SK-N-SH treated with all-trans-retinoic acid at 6 μM for 48 hours (cell line): ENCODE measurements around the gene MCTP2.
"Not testable (repeated sequence)": the region's sequence is repeated elsewhere in the genome, so short reads cannot be mapped to it uniquely, and the experiment has no call there.

ENCODE experiments used
- ATAC-seq: fragments of 200-7000 bp; cut with Tn5 transposase; 3 replicates; pipeline ENCODE4 v1.9.1; 2020; ENCODE audit warnings: mild to moderate bottlenecking, moderate library complexity
- BACH2 ChIP-seq: fragments of 250-450 bp; sonication (Bioruptor Pico); IDR thresholded peaks from 2 replicates; pipeline ENCODE4 v1.9.0; 2021; ENCODE audit warnings: mild to moderate bottlenecking, borderline replicate concordance
- CREB5 ChIP-seq: fragments of 250-450 bp; sonication (Bioruptor Pico); IDR thresholded peaks from 2 replicates; pipeline ENCODE4 v1.5.1; 2020; ENCODE audit warnings: low read depth, mild to moderate bottlenecking, moderate library complexity
- CSDC2 ChIP-seq: fragments of 250-450 bp; sonication (Bioruptor Pico); IDR thresholded peaks from 2 replicates; pipeline ENCODE4 v1.5.0; 2020; ENCODE audit warnings: mild to moderate bottlenecking, moderate library complexity
- CSRNP3 ChIP-seq: fragments of 250-450 bp; sonication (Bioruptor Pico); IDR thresholded peaks from 2 replicates; pipeline ENCODE4 v1.5.1; 2021; ENCODE audit warnings: mild to moderate bottlenecking, moderate library complexity
- ESRRG ChIP-seq: fragments of 250-450 bp; sonication (Bioruptor Pico); IDR thresholded peaks from 2 replicates; pipeline ENCODE4 v1.6.1; 2021; ENCODE audit warnings: mild to moderate bottlenecking
- GLIS3 ChIP-seq: fragments of 250-450 bp; sonication (Bioruptor Pico); IDR thresholded peaks from 2 replicates; pipeline ENCODE4 v1.5.0; 2020; ENCODE audit warnings: mild to moderate bottlenecking, moderate library complexity
- ISL1 ChIP-seq: fragments of 250-450 bp; sonication (Bioruptor Pico); IDR thresholded peaks from 2 replicates; pipeline ENCODE4 v2.1.2; 2022; ENCODE audit warnings: mild to moderate bottlenecking, moderate library complexity
- OSR1 ChIP-seq: fragments of 250-450 bp; sonication (Bioruptor Pico); IDR thresholded peaks from 2 replicates; pipeline ENCODE4 v1.8.0; 2022; ENCODE audit warnings: moderate library complexity, mild to moderate bottlenecking, inconsistent platforms
- PATZ1 ChIP-seq: fragments of 250-450 bp; sonication (Bioruptor Pico); IDR thresholded peaks from 2 replicates; pipeline ENCODE4 v1.8.0; 2020; ENCODE audit warnings: mild to moderate bottlenecking, moderate library complexity, borderline replicate concordance
- PPARA ChIP-seq: fragments of 250-450 bp; sonication (Bioruptor Pico); IDR thresholded peaks from 2 replicates; pipeline ENCODE4 v1.5.0; 2020; ENCODE audit warnings: mild to moderate bottlenecking, borderline replicate concordance
- RARB ChIP-seq: fragments of 250-450 bp; sonication (Bioruptor Pico); IDR thresholded peaks from 2 replicates; pipeline ENCODE4 v1.8.0; 2021; ENCODE audit warnings: mild to moderate bottlenecking, moderate library complexity
- SNAI2 ChIP-seq: fragments of 250-450 bp; sonication (Bioruptor Pico); IDR thresholded peaks from 2 replicates; pipeline ENCODE4 v1.5.0; 2020; ENCODE audit warnings: mild to moderate bottlenecking, moderate library complexity
- TCF4 ChIP-seq: fragments of 250-450 bp; sonication (Bioruptor Pico); IDR thresholded peaks from 2 replicates; pipeline ENCODE4 v1.8.0; 2021; ENCODE audit warnings: mild to moderate bottlenecking, moderate library complexity, borderline replicate concordance
- TSHZ2 ChIP-seq: fragments of 250-450 bp; sonication (Bioruptor Pico); IDR thresholded peaks from 2 replicates; pipeline ENCODE4 v1.5.0; 2020; ENCODE audit warnings: mild to moderate bottlenecking, moderate library complexity
- ZC3H10 ChIP-seq: fragments of 250-450 bp; sonication (Bioruptor Pico); IDR thresholded peaks from 2 replicates; pipeline ENCODE4 v1.5.1; 2021; ENCODE audit warnings: mild to moderate bottlenecking, moderate library complexity
- ZFP3 ChIP-seq: fragments of 250-450 bp; sonication (Bioruptor Pico); IDR thresholded peaks from 2 replicates; pipeline ENCODE4 v1.5.0; 2020; ENCODE audit warnings: mild to moderate bottlenecking, moderate library complexity
- ZNF565 ChIP-seq: fragments of 450-650 bp; formaldehyde crosslinking; conservative IDR thresholded peaks from 2 replicates; pipeline ENCODE4 v1.5.0; 2020; ENCODE audit warnings: low read depth, mild to moderate bottlenecking, moderate library complexity
- ZNF8 ChIP-seq: fragments of 450-650 bp; formaldehyde crosslinking; IDR thresholded peaks from 2 replicates; pipeline ENCODE4 v1.5.0; 2020; ENCODE audit warnings: mild to moderate bottlenecking, moderate library complexity

MCTP2 gene

GRCh38 chr15:94243003-94243402 lies 11.6 kb downstream of the MCTP2 start:
- not testable (repeated sequence) for ATAC-seq

GRCh38 chr15:94243418-94243817 lies 12.1 kb downstream of the MCTP2 start:
- TF ChIP-seq TSHZ2: no peak
- TF ChIP-seq SNAI2: no peak
- TF ChIP-seq PATZ1 (CRISPR knock-in tag): no peak
- ATAC-seq: no peak

GRCh38 chr15:94246016-94246415 lies 14.7 kb downstream of the MCTP2 start:
- no peak for TF ChIP-seq CREB5
- TF ChIP-seq SNAI2: no peak
- TF ChIP-seq OSR1: no peak
- no peak for TF ChIP-seq PPARA (CRISPR knock-in tag)
- no peak for TF ChIP-seq ZFP3 (CRISPR knock-in tag)
- no peak for TF ChIP-seq TCF4 (CRISPR knock-in tag)
- no peak for TF ChIP-seq ESRRG (CRISPR knock-in tag)
- TF ChIP-seq TSHZ2: no peak
- no peak for TF ChIP-seq CSRNP3 (CRISPR knock-in tag)
- TF ChIP-seq ZNF8 (CRISPR knock-in tag): no peak
- TF ChIP-seq CSDC2 (CRISPR knock-in tag): no peak
- TF ChIP-seq BACH2: no peak
- no peak for ATAC-seq

- TF ChIP-seq ZC3H10 (CRISPR knock-in tag) (no peak), CREB5 (no peak), TCF4 (CRISPR knock-in tag) (no peak), CSDC2 (CRISPR knock-in tag) (no peak), GLIS3 (CRISPR knock-in tag) (no peak), TSHZ2 (no peak), ZFP3 (CRISPR knock-in tag) (no peak), PPARA (CRISPR knock-in tag) (no peak), ZNF565 (CRISPR knock-in tag) (no peak), ESRRG (CRISPR knock-in tag) (no peak), SNAI2 (no peak), ISL1 (CRISPR knock-in tag) (no peak), RARB (CRISPR knock-in tag) (no peak)
- no peak for ATAC-seq
Measured at GRCh38 chr15:94247789-94248638, 16.7 kb downstream of the MCTP2 start.
